ENCODE results near the gene RSL1D1.
A peak's percentile ranks its signal among the peaks of the same experiment; 100 is the strongest.
"Not testable (repeated sequence)": the region's sequence is repeated elsewhere in the genome, so short reads cannot be mapped to it uniquely, and the experiment has no call there.

The RSL1D1 gene

DNA sequence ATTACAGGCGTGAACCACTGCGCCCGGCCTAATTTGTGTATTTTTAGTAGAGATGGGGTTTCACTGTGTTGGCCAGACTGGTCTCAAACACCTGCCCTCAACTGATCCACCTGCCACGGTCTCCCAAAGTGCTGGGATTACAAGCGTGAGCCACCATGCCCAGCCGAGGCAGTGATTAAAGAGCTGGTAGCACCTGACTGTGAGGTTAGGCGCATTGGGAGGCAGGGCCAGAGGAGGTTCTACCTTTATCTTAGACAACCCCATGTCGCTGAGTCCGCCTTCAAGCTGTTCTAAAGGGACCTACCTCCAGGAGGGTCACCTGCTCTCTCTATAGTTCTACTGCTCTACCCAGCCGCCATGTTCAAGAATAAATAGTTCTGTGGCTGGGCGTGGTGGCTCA, 8.1 kb downstream of the RSL1D1 start:
- no peak for DNase-seq

DNA sequence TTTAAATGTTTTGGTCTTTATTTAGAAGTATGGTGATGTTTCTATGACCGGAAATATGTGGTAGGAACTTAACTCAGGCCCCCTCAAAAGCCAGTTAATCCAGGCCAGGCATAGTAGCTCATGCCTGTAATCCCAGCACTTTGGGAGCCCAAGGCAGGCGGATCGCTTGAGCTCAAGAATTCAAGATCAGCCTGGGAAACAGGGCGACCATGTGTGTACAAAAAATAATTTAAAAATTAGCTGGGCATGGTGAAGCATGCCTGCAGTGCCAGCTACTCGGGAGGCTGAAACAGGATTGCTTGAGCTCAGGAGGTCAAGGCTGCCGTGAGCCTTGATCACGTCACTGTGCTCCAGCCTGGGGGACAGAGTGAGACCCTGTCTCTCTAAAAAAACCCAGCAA, 10.3 kb downstream of the RSL1D1 start:
- no peak for DNase-seq

GRCh38 chr16:11836650-11837244, 14.6 kb downstream of the RSL1D1 start:
- no peak for DNase-seq

DNA sequence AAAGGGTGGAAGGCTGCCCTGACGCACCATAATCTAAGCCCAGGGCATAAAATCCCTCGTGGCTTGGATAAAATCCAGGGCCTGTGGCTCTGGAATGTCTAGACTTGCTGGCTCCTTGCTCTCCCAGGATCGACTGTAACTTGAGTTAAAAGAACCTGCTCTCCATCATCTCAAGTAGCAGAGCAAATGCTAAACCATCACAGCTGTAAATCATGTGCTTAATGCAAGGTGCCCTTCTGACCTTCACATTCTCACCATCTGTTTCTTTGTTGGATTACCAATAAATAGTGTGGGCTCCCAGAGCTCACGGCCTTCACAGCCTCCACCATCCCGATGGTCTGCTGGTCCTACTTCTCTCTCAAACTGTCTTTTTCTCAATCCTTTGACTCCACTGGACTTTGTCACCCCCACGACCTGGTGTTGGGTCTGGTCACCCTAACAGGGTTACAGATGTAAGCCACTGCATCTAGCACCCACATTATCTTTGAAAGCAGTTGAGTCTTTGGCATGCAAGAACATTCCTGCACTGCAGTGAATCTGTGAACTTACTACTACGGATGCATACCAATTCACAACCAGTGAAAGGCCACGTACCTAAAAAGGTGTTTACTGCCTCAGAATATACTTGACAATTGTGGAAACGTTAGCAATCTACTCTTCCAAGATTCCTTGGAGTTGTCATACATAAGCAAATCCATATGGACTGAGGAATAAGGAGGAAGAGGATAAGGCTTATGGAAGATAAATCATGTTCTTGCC, 15.3 kb downstream of the RSL1D1 start:
- DNase-seq: peak; percentile 78

DNA sequence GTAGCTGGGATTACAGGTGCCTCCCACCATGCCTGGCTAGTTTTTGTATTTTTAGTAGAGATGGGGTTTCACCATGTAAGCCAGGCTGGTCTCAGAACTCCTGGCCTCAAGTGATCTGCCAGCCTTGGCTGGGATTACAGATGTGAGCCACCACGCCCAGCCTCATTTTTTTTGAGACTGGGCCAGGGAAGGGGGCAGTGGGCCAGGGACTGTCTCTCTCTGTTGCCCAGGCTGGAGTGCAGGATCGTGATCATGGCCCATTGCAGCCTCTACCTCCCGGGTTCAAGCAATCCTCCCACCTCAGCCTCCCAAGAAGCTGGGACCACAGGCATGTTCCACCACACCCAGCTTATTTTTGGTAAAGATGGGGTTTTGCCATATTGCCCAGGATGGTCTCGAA, 16.0 kb downstream of the RSL1D1 start:
- no peak for DNase-seq

GRCh38 chr16:11833951-11834695, 17.2 kb downstream of the RSL1D1 start:
- DNase-seq: peak; percentile 24

DNA sequence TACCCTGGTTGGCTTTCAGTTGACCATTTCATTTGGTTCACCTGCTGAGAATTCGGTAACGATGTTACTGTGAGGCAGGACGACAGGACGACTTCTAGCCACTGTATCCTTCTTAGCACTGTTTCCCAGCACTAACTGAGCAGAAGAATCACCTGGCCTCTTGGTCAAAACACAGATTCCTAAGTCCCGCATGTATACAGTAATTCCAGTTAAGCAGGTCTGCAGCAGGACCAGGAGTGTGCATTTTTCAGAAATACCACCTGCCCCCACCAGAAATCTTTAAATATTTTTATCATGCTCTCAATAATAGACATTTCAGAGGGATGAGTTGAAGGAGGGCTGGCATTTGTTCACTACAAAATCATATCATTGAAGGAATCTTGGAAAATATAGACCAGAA, 22.6 kb downstream of the RSL1D1 start:
- DNase-seq: no peak

GRCh38 chr16:11825520-11826165, 25.7 kb downstream of the RSL1D1 start:
- not testable (repeated sequence) for DNase-seq

DNA sequence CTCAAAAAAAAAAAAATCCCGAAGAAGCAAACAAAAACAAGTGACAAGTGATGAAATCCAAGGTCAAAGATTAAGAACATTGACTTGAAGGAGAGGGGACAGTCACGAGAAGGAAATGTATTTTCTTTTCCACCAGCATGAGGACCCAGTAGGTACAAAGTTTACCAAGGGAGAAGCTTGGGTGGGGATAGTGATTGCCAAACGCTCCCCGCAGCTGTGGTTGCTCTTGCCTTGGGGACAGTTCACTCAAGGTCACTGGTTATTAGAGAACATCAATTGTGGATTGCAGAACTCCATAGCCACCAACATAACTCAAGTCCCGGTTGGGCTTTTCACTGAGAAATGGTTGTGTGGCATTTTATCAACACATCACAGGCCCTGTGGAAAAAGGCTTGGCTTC, 27.0 kb downstream of the RSL1D1 start:
- no peak for DNase-seq

DNA sequence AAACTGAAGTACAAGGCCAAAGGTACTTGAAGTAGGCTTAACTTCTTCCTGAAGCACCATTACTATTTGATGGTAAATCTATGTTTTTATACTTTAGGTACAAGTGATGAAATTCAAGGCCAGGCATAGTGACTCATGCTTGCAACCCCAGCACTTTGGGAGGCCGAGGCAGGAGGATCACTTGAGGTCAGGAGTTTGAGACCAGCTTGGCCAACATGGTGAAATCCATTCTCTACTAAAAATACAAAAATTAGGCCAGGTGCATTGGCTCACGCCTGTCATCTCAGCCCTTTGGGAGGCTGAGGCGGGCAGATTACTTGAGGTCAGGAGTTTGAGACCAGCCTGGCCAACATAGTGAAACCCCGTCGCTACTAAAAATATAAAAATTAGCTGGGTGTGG, 27.7 kb downstream of the RSL1D1 start:
- DNase-seq: not testable (repeated sequence)

DNA sequence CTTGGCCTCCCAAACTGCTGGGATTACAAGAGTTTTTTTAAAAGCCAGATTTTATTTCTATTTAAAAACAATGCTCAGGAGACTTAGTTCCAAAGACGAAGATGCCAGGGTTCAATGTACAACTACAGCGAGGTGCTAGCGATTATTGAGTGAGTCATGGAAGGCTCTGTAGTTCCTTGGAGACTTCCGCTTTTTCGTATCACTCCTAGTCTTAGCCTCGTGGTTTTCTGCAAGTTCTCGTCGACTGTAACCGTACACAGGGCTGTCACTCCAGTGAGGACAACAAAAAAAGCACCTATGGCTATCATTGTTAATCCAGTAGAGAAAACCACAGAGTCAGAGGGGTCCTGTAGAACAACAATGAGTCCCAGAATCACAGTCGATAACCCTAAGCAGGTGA, 31.5 kb downstream of the RSL1D1 start:
- DNase-seq: no peak

DNA sequence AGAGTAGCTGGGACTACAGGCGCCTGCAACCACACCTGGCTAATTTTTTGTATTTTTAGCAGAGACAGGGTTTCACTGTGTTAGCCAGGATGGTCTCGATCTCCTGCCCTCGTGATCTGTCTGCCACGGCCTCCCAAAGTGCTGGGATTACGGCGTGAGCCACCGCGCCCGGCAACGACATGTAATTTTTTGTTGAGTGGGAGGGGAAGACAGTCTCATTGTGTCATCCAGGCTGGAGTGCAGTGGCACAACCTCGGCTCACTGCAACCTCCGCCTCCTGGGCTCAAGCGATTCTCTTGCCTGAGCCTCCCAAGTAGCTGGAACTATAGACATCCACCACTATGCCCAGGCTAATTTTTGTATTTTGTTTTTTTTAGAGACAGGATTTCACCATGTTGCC, 32.4 kb downstream of the RSL1D1 start:
- not testable (repeated sequence) for DNase-seq

GRCh38 chr16:11816123-11816522, 35.2 kb downstream of the RSL1D1 start:
- DNase-seq: no peak

DNA sequence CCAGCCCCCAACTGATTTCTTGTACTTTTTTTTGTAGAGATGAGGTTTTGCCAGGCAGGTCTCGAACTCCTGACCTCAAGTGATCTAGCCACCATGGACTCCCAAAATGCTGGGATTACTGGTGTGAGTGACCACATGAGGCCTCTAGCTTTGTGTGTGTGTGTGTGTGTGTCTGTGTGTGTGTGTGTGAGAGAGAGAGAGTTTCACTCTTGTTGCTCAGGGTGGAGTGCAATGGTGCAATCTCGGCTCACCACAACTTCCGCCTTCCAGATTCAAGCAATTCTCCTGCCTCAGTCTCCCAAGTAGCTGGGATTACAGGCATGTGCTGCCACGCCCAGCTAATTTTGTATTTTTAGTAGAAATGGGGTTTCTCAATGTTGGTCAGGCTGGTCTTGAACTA, 36.5 kb downstream of the RSL1D1 start:
- not testable (repeated sequence) for DNase-seq

- DNase-seq: no peak
Observed at GRCh38 chr16:11806721-11807120, 44.6 kb downstream of the RSL1D1 start.

- no peak for DNase-seq
Observed at GRCh38 chr16:11805556-11805955, 45.8 kb downstream of the RSL1D1 start.

DNA sequence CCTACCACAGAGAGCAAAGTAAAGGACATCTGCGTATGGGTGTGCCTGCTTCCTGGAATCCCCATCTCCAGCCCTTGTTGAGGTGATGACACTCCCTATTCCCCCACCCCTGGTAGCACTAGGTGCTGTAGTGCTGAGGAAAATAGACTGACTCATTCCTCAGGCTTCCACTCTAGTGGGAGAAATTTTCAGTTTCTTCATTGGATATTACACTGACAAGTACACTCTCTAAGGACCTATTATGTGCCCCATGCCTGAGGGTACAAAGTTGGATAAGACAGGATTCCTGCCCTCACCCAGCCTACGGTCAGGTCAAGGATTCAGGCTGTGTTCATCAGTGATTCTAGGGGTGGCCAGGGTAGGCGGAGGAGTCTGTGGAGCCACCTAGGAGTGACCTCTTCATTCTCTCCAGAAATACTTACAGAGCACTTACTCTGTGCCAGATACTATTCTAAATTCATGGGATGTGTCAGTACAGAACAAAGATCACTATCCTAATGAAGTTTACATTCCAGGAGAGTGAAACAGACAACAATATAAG, 49.8 kb downstream of the RSL1D1 start:
- no peak for DNase-seq

GRCh38 chr16:11800382-11800718, 51.0 kb downstream of the RSL1D1 start:
- DNase-seq: no peak

GRCh38 chr16:11799509-11800381, 51.6 kb downstream of the RSL1D1 start:
- DNase-seq: no peak

GRCh38 chr16:11799017-11799381, 52.3 kb downstream of the RSL1D1 start:
- no peak for DNase-seq

- DNase-seq: peak; percentile 36
Observed at GRCh38 chr16:11797957-11798299, 53.4 kb downstream of the RSL1D1 start.

DNA sequence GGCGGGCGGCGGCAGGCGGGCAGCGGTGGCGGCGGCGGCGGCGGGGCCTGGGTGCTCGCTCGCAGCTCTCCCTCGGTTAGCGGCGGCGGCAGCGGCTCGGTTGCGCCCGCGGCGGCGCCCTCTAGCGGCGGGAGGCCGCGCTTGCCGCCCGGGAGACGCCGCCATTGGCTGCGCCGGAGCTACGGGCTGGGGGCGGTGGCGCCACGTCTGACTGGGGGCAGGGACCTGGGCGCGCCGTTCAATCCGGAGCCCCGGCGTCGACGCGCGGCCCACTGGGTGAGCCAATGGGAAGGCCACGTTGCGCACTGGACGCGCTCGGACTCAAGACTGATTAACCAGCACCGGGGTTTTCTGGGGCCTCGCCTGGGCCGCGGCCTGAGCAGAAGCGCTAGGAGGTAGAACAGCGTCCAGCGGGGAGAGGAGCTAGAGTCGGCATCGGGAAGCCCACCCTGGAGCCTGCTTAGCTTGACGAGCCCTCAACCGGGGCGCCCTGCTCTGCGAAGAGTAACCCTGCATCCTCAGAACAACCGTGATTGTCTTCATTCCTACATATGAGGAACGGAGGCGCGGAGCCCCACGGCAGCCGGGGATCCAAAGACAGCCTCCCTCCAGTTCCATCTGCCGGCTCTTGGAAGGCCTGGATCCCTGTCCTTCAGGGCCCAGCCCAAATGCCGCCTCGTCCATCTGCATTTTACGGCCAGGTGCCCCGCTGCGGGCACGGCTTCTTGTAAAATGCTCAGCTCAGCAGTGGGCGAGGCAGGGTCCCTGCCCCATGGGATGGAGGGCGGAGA, 54.0 kb downstream of the RSL1D1 start, which contains the start of gene ZC3H7A:
Gene ZC3H7A (minus strand): TSS at position 93 of the 791 bp plus-strand sequence. CDS start 14,904 bp downstream, outside the sequence.
- DNase-seq: peak; percentile 95
